ENCODE measurements around the gene CATSPER1.
"Not testable (repeated sequence)": the region's sequence is repeated elsewhere in the genome, so short reads cannot be mapped to it uniquely, and the experiment has no call there.

Gene CATSPER1

DNA sequence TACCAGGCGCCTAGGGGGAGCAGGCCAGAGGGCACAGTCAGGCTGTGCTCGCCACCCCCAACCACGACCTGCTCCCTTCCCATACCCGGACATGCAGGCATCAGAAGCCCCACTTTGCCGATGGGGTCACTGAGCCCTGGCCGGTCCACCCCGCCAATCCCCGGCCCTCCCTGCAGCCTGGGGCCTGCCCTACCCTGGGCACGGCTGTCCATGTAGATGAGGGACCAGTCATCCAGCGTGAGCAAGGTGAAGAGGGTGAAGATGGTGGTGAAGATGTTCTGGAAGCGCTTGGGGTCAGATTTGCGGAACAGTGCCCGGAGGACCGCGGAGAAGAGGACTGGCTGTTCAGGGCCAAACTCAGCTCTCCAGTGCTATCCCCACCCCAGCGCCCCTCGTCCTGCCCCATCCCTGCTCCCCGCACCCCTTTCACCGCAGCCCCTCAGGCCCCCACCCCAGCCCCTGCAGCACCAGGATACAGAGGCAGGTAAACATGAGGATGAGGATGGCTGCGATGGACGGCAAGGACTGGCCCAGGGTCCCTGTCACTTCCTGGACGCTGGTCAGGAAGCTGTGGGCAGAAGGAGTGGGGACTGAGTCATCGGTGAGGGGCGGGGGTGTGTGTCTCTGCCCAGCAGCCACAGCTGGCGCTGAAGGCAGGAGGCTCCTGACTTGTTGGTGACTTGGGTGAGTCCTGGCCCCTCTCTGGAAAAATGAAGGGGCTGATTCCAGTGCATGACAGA lies 5.5 kb downstream of the CATSPER1 start:
- no peak for DNase-seq (ENCODE audit: low read depth in 2 of 2)

GRCh38 chr11:66020212-66020611 lies 6.1 kb downstream of the CATSPER1 start:
- DNase-seq (ENCODE audit: low read depth in 2 of 2), result no peak

DNA sequence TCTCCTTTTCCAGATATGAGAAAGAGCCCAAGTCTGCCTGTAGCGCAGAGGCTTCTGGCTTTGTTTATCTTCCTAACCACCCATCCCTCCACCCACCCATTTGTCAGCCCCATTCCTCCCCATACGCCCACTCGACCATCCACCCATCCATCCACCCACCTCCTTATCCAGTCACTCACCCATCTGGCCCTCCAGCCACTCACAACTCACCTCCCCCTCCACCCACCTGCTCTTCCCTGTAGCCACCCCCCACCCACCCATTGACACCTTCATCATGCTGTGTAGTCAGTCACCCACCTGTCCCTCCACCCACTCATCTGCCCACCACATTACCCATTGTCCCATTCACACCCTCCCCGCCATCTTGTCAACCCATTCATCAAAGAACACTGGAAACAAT lies 9.0 kb downstream of the CATSPER1 start:
- DNase-seq (ENCODE audit: low read depth in 2 of 2), result no peak

DNA sequence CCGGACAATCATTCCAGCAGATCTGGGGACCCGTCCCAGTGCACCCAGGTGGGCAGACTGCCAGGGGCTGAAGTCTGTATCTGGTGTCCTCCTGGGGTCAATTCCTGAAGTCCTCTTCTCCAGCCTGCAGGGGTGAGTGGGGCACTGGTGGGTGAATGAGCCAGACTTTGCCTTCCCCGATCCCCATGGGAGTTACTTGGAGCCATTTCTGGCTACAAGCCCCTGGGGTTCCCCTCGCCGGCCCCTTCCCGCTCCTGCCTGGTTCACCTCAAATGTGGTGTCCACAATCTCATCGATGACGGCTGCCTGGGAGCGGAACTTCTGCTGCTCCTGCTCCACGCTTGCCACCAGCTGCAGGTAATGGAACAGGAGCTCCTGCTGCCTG lies 9.5 kb downstream of the CATSPER1 start:
- DNase-seq (ENCODE audit: low read depth in 2 of 2), result no peak

GRCh38 chr11:66015936-66016792 lies 10.1 kb downstream of the CATSPER1 start:
- DNase-seq (ENCODE audit: low read depth in 2 of 2), result no peak

GRCh38 chr11:66015454-66015881 lies 10.8 kb downstream of the CATSPER1 start:
- no peak for DNase-seq (ENCODE audit: low read depth in 2 of 2)

GRCh38 chr11:66014804-66015453 lies 11.3 kb downstream of the CATSPER1 start:
- no peak for DNase-seq (ENCODE audit: low read depth in 2 of 2)

- no peak for DNase-seq (ENCODE audit: low read depth in 2 of 2)
Observed at GRCh38 chr11:66013762-66014100, 12.5 kb downstream of the CATSPER1 start.

GRCh38 chr11:66012946-66013761 lies 13.1 kb downstream of the CATSPER1 start:
- DNase-seq (ENCODE audit: low read depth in 2 of 2), result no peak

DNA sequence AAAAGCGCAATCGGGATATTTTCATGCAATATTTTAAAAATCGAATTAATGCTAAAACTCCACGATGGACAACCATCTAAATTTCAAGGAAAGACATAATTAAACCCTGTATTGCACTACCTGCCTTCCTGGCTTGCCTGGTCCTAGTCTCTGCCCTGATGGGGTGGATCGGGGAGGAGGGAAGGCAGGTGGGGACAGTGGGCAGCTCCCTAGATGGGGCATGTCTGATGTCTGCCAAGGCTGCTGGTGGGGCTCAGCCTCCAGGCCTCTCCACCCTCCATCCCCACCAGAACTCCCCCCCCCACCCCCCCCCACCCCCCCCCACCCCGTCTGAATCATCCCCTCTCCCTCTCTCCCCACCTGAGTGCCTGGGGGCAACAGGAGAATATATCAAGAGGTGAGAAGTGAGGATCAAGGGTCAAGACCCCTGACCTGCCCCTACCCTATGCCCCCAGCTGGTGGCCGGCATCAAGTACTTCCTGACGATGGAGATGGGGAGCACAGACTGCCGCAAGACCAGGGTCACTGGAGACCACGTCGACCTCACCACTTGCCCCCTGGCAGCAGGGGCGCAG lies 13.8 kb downstream of the CATSPER1 start:
- DNase-seq (ENCODE audit: low read depth in 2 of 2), result no peak

GRCh38 chr11:66011785-66012303 lies 14.4 kb downstream of the CATSPER1 start, which contains the start of gene CST6:
CST6 (plus strand) TSS chr11:66012008; CDS start chr11:66012045, 37 bp downstream.
- DNase-seq (ENCODE audit: low read depth in 2 of 2), result no peak

- no peak for DNase-seq (ENCODE audit: low read depth in 2 of 2)
Observed at GRCh38 chr11:66011239-66011784, 15.0 kb downstream of the CATSPER1 start.

- DNase-seq (ENCODE audit: low read depth in 2 of 2), result not testable (repeated sequence)
Observed at GRCh38 chr11:66010036-66010435, 16.2 kb downstream of the CATSPER1 start.

GRCh38 chr11:66008468-66009101 lies 17.7 kb downstream of the CATSPER1 start:
- DNase-seq (ENCODE audit: low read depth in 2 of 2), result no peak

DNA sequence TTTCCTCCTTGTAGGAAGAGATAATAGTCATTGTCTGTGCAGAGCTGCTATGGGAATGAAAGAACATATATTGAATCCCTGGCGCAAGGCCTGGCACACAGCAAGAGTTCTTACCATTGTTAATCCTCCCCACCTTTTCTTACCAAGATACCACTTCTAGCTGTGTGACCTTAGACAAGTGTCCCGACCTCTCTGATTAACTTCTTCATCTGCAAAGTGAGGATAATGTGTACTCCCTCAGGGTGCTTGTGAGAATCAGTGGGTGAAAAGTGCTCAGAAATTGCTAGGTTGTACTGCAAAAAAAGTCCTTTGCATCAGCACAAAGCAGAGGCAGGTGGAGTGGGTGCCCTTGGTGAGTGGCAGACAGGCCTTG lies 18.2 kb downstream of the CATSPER1 start:
- DNase-seq (ENCODE audit: low read depth in 2 of 2), result no peak

DNA sequence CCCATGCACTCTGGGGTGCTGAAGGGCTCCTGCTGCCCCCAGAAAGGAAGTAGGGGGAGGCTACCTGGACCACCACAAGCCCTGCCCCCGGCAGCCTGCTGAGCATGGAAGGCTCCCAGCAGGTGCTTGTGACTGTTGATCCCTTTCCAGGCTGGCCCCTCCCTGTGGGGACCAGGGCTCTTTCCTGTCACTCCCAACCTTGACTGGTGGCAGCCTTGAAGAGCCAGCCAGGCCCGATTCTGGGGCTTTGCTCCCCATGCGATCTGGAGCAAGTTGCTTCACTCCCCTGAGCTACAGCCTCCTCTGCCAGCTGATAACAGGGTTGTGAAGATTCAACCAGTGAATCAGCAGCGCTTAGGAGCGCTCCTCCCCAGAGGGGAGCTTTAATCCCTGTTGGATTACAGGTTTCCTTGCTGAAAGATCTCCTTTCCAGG lies 19.1 kb downstream of the CATSPER1 start:
- no peak for DNase-seq (ENCODE audit: low read depth in 2 of 2)

GRCh38 chr11:66006891-66007176 lies 19.4 kb downstream of the CATSPER1 start:
- no peak for DNase-seq (ENCODE audit: low read depth in 2 of 2)

DNA sequence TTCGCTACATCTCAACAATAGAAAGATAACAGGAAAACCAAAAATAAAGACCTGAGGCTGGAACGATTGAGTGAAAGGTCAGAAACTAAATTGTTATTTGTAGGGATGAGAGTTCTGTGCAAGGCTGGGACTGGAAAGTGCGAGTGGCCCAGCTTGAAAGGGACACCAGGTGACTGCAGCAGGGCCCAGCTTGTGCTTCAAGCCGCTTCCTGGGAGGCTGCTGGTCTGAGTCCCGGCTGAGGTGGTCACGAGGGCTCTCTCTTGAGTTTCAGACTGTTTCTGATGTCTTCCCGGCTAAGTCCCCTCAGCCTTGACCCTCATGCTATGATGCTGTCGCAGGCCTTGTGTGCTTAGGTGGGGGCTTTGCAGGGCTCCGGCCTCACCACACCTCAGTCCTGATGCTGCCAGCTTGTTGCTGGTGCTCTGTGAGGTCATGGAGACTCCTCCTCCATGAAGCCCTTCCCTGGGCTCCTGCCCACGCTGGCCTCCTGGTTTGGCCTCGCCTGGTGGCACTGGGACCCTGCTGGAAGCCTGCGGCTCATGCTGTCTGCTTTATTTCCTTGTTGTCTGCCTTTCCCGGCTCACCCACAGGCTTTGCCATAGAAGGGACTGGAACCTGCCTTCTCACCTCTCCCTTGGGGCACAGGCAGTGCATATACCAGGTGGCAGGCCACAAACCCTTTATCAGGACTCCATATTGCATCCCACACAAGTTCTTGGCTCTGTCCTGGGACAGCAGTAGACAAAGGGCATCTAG lies 20.0 kb downstream of the CATSPER1 start:
- DNase-seq (ENCODE audit: low read depth in 2 of 2), result no peak

GRCh38 chr11:66004186-66004585 lies 22.1 kb downstream of the CATSPER1 start:
- no peak for DNase-seq (ENCODE audit: low read depth in 2 of 2)

- no peak for DNase-seq (ENCODE audit: low read depth in 2 of 2)
Observed at GRCh38 chr11:66003291-66003690, 23.0 kb downstream of the CATSPER1 start.
